Activated T-cell treated with anti-CD3 and anti-CD28 coated beads, Interleukin-2, amount 50 U/mL, for 24 hours (primary cell): ENCODE data around the gene PGM1.
"Not testable (repeated sequence)": the region's sequence is repeated elsewhere in the genome, so short reads cannot be mapped to it uniquely, and the experiment has no call there.

Source experiments
- DNase-seq: peaks from one replicate; pipeline ENCODE4 v3.0.0-alpha.2; 2020
- H3K27ac Mint-ChIP-seq: 2 replicates; pipeline ENCODE4 v1.8.0; 2020; ENCODE audit warnings: mild to moderate bottlenecking, mixed read lengths
- H3K27me3 Mint-ChIP-seq: 2 replicates; pipeline ENCODE4 v1.8.0; 2020; ENCODE audit warnings: mixed read lengths
- H3K36me3 Mint-ChIP-seq: 2 replicates; pipeline ENCODE4 v1.8.0; 2020; ENCODE audit warnings: low read depth, mixed read lengths
- H3K4me1 Mint-ChIP-seq: 2 replicates; pipeline ENCODE4 v1.8.0; 2020; ENCODE audit warnings: low read depth, mixed read lengths
- H3K4me3 Mint-ChIP-seq: 2 replicates; pipeline ENCODE4 v1.8.0; 2020; ENCODE audit warnings: mild to moderate bottlenecking, moderate library complexity, mixed read lengths
- H3K9me3 Mint-ChIP-seq: 2 replicates; pipeline ENCODE4 v1.8.0; 2020; ENCODE audit warnings: mixed read lengths

Gene PGM1

GRCh38 chr1:63593303-63593885 lies at the start of gene PGM1:
Gene PGM1 (plus strand): TSS chr1:63593411. CDS start chr1:63593489, 78 bp downstream.
- DNase-seq: peak; percentile 84
- Mint-ChIP-seq H3K36me3 (peaks cover 28% of the 10 kb centered on the region), H3K9me3 (no peaks in the 10 kb centered on the region), H3K27ac (peak within 1 kb of the TSS; percentile 98), H3K4me3 (peak within 1 kb of the TSS; percentile 94), H3K4me1 (peaks cover 38% of the 10 kb centered on the region), H3K27me3 (no peaks in the 10 kb centered on the region)

GRCh38 chr1:63545780-63546179 lies 47.4 kb upstream of the PGM1 start:
- Mint-ChIP-seq H3K27ac (no peak overlapping the region), H3K9me3 (no peaks in the 10 kb centered on the region), H3K4me1 (no peaks in the 10 kb centered on the region), H3K4me3 (no peak overlapping the region), H3K27me3 (no peaks in the 10 kb centered on the region), H3K36me3 (peaks cover 22% of the 10 kb centered on the region)
- DNase-seq: no peak

GRCh38 chr1:63547621-63548294 lies 45.5 kb upstream of the PGM1 start:
- no peak for DNase-seq
- H3K36me3 Mint-ChIP-seq: peaks cover 25% of the 10 kb centered on the region
- H3K4me1 Mint-ChIP-seq: no peaks in the 10 kb centered on the region
- no peak overlapping the region for H3K4me3 Mint-ChIP-seq
- no peaks in the 10 kb centered on the region for H3K9me3 Mint-ChIP-seq
- H3K27ac Mint-ChIP-seq: no peak overlapping the region
- H3K27me3 Mint-ChIP-seq: no peaks in the 10 kb centered on the region

DNA sequence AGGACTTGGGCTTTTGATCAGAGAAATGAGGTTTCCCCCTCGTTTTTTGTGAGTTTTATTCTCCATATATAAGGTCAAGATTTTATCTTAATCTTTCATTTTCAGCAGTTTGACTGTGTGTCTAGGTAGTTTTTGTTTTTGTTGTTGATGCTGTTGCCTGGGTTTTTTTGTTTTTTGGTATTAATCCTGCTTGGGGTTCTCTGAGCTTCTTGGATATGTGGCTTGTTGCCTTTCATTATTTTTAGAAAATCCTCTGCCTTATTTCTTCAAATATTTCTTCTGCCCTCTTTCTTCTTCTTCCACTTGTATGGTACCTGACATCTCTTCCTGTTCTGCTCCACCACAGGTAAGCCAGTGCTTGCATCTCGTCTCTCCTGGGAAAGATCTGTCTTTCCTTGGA lies 44.9 kb upstream of the PGM1 start:
- H3K9me3 Mint-ChIP-seq: no peaks in the 10 kb centered on the region
- no peak overlapping the region for H3K4me3 Mint-ChIP-seq
- DNase-seq: no peak
- no peaks in the 10 kb centered on the region for H3K4me1 Mint-ChIP-seq
- no peak overlapping the region for H3K27ac Mint-ChIP-seq
- H3K36me3 Mint-ChIP-seq: peaks cover 27% of the 10 kb centered on the region
- H3K27me3 Mint-ChIP-seq: no peaks in the 10 kb centered on the region

GRCh38 chr1:63548877-63549276 lies 44.3 kb upstream of the PGM1 start:
- Mint-ChIP-seq H3K4me1 (no peaks in the 10 kb centered on the region), H3K27me3 (no peaks in the 10 kb centered on the region), H3K4me3 (no peak overlapping the region), H3K36me3 (peaks cover 29% of the 10 kb centered on the region), H3K9me3 (no peaks in the 10 kb centered on the region), H3K27ac (no peak overlapping the region)
- DNase-seq: no peak

DNA sequence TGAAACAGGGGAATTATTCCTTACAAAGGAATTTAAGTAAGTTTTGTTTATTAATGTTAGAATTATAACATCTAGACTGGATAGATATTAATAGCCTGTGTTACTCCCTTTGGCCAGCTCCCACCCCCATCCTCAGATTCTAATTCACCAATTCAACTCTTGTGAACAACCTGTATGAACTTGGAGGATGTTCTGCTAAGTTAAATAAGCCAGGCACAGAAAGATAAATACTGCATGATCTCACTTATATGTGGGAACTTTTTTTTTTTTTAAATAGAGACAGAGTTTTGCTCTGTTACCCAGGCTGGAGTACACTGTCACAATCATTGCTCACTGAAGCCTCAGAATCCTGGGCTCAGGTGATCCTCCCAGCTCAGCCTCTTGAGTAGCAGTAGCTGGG lies 37.7 kb upstream of the PGM1 start:
- DNase-seq: no peak
- no peak overlapping the region for H3K27ac Mint-ChIP-seq
- H3K4me1 Mint-ChIP-seq: no peaks in the 10 kb centered on the region
- H3K4me3 Mint-ChIP-seq: no peak overlapping the region
- peaks cover 22% of the 10 kb centered on the region for H3K36me3 Mint-ChIP-seq
- no peaks in the 10 kb centered on the region for H3K9me3 Mint-ChIP-seq
- H3K27me3 Mint-ChIP-seq: no peaks in the 10 kb centered on the region

DNA sequence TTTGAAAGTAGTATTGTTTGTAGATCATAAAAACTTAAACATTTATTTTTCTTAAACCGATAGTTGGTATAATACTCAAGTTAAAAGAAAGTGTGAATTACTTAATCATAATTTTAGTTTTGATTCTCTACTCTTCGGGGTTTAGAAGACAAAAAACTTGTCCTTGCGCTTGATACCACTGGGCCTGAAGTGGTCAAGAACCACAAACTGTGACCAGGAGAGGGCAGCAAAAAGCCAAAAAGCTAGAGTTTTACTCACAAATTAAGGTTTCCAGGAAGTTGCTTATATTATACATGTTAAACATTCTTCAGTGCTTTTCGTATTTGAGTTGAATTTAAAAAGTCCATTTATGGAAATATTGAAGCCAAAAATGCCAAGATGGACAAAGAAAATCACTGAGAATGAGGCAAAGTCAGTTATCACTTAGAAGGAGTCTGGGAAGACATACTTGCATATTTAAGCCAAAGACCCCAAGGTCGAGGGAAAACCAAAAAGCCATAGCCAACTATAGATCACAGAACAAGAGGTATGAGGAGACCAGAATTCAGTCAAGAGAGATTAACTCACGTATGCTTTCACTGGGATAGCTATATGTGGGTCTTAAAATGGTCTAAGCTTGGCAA lies 35.7 kb upstream of the PGM1 start:
- H3K27me3 Mint-ChIP-seq: no peaks in the 10 kb centered on the region
- no peak overlapping the region for H3K4me3 Mint-ChIP-seq
- no peaks in the 10 kb centered on the region for H3K9me3 Mint-ChIP-seq
- H3K4me1 Mint-ChIP-seq: no peaks in the 10 kb centered on the region
- no peak overlapping the region for H3K27ac Mint-ChIP-seq
- no peak for DNase-seq
- peaks cover 19% of the 10 kb centered on the region for H3K36me3 Mint-ChIP-seq

DNA sequence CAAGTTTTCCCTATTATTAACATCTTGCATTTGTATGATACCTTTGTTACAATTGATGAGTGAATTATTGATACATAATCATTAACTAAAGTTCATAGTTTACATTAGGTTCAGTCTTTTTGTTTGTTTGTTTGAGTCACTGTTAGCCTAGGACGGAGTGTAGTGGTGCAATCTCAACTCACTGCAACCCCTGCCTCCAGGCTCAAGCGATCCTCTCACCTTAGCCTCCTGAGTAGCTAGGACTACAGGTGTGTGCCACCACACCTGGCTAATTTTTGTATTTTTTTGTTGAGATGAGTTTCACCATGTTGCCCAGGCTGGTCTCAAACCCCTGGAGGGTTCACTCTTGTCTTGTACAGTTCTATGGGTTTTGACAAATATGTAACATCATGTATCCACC lies 33.9 kb upstream of the PGM1 start:
- Mint-ChIP-seq H3K9me3 (no peaks in the 10 kb centered on the region), H3K4me1 (no peaks in the 10 kb centered on the region), H3K27me3 (no peaks in the 10 kb centered on the region), H3K4me3 (no peak overlapping the region), H3K36me3 (peaks cover 16% of the 10 kb centered on the region), H3K27ac (no peak overlapping the region)
- DNase-seq: no peak

- H3K36me3 Mint-ChIP-seq: peaks cover 25% of the 10 kb centered on the region
- H3K4me1 Mint-ChIP-seq: no peaks in the 10 kb centered on the region
- no peaks in the 10 kb centered on the region for H3K9me3 Mint-ChIP-seq
- H3K27ac Mint-ChIP-seq: no peak overlapping the region
- DNase-seq: no peak
- H3K4me3 Mint-ChIP-seq: no peak overlapping the region
- H3K27me3 Mint-ChIP-seq: no peaks in the 10 kb centered on the region
These were observed 29.5 kb upstream of the PGM1 start for GRCh38 chr1:63563745-63564144.

DNA sequence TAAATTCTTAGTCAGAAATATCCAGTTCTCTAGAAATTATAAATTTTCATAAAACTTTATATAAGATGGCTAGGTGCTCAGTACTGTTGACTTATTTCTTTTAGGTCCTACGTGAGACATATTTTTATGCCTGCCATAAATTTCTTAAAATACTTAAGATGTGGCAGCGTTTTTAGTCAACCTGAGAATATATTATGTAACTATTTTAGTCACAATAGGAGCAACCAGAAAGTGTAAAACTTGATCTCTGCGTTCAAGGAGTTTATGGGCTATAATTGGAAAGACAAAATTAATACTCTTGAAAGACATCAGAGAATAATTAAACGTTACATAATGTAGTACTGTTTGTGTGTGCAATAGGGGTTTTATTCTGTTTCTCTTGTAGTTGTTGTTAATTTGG lies 24.1 kb upstream of the PGM1 start:
- Mint-ChIP-seq H3K27me3 (no peaks in the 10 kb centered on the region), H3K36me3 (peaks cover 16% of the 10 kb centered on the region), H3K9me3 (no peaks in the 10 kb centered on the region), H3K4me3 (no peak overlapping the region), H3K27ac (no peak overlapping the region), H3K4me1 (no peaks in the 10 kb centered on the region)
- no peak for DNase-seq

DNA sequence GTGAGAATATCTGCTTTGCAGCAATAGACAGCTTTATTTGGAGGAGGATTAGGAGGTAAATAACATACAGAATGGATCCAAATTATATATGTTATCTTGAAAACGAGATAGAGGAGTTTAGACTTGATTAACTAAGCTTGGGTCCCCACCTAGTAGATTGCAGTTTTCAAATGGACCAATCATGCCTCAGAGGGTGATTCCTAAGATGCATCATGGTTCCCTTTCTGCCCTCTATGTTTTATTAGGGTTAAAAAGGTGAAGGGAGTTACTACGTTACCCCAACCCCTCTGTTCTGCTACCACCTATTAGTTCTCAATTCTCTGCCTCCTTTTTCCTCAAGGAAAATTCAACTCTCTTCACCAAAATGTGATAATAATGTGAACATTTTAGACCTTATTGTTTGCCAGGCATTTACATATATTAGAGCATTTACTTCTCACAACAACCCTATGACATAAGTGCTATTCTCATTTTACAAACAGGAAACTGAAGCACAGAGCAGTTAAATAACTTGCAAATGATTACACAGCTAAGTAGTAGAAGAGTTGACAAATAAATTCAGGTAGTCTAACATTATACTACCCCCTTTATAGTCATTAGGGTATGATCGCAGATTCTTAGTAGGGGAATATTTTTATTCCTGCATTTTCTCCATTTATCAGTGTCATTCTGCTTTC lies 23.4 kb upstream of the PGM1 start:
- Mint-ChIP-seq H3K27ac (no peak overlapping the region), H3K9me3 (no peaks in the 10 kb centered on the region), H3K27me3 (no peaks in the 10 kb centered on the region), H3K4me3 (no peak overlapping the region), H3K4me1 (no peaks in the 10 kb centered on the region), H3K36me3 (peaks cover 9% of the 10 kb centered on the region)
- no peak for DNase-seq

DNA sequence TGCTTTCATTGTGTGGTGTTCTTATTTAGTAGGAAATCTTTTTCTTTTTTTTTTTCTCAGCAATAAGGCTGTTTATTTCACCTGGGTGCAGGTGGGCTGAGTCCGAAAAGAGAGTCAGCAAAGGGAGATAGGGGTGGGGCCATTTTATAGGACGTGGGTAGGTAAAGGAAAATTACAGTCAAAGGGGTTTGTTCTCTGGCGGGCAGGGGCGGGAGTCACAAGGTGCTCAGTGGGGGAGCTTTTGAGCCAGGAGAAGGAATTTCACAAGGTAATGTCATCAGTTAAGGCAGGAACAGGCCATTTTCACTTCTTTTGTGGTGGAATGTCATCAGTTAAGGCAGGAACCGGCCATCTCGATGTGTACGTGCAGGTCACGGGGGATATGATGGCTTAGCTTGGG lies 20.5 kb upstream of the PGM1 start:
- H3K4me3 Mint-ChIP-seq, H3K27ac Mint-ChIP-seq: not testable (repeated sequence)

DNA sequence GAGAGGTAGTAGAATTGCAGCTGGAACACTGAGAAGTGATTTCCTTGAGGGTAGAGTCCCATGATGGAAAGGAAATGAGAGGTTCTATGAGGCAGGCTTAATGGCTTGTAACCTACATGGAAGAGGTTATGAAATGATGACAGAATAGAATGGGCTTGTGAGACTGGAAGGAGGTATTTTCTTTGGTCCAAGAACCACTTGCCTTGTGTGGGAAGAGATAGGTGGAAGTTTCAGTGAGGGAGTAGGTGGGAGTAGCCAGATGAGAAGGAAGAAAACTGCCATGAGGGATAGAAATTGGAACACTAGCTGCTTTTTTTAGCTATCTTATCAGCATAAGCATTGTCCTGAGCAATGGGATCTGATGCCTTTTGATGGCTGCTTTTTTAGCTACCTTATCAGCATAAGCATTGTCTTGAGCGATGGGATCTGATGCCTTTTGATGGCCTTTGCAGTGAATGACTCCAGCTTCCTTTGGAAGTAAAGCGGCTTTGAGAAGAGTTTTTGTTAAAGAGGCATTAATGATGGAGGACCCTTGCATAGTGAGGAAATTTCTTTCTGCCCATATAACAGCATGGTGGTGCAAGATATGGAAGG lies 18.9 kb upstream of the PGM1 start:
- not testable (repeated sequence) for H3K4me1 Mint-ChIP-seq, H3K27me3 Mint-ChIP-seq, H3K36me3 Mint-ChIP-seq, H3K9me3 Mint-ChIP-seq, DNase-seq, H3K4me3 Mint-ChIP-seq, H3K27ac Mint-ChIP-seq

More for the DNA sequence above, 20.5 kb upstream of the PGM1 start:
- not testable (repeated sequence) for H3K9me3 Mint-ChIP-seq, H3K36me3 Mint-ChIP-seq, H3K4me1 Mint-ChIP-seq, DNase-seq, H3K27me3 Mint-ChIP-seq

GRCh38 chr1:63575340-63575826 lies 17.8 kb upstream of the PGM1 start:
- DNase-seq: no peak
- Mint-ChIP-seq H3K9me3 (peaks cover 1% of the 10 kb centered on the region), H3K27ac (no peak overlapping the region), H3K27me3 (no peaks in the 10 kb centered on the region), H3K36me3 (no peaks in the 10 kb centered on the region), H3K4me3 (no peak overlapping the region), H3K4me1 (no peaks in the 10 kb centered on the region)
